22Rv1 (cell line): ENCODE measurements around the gene DEAF1.

Experiments
- ZFX ChIP-seq: fragments of 450-650 bp; IDR thresholded peaks from 2 replicates; pipeline ENCODE4 v1.6.1; 2017; ENCODE audit warnings: antibody characterized with exemption, borderline replicate concordance
- TF ChIP-seq, protein P1 (sequence below): fragments of 450-650 bp; IDR thresholded peaks from 2 replicates; pipeline ENCODE4 v1.5.1; 2017; ENCODE audit warnings: mild to moderate bottlenecking

DNA sequence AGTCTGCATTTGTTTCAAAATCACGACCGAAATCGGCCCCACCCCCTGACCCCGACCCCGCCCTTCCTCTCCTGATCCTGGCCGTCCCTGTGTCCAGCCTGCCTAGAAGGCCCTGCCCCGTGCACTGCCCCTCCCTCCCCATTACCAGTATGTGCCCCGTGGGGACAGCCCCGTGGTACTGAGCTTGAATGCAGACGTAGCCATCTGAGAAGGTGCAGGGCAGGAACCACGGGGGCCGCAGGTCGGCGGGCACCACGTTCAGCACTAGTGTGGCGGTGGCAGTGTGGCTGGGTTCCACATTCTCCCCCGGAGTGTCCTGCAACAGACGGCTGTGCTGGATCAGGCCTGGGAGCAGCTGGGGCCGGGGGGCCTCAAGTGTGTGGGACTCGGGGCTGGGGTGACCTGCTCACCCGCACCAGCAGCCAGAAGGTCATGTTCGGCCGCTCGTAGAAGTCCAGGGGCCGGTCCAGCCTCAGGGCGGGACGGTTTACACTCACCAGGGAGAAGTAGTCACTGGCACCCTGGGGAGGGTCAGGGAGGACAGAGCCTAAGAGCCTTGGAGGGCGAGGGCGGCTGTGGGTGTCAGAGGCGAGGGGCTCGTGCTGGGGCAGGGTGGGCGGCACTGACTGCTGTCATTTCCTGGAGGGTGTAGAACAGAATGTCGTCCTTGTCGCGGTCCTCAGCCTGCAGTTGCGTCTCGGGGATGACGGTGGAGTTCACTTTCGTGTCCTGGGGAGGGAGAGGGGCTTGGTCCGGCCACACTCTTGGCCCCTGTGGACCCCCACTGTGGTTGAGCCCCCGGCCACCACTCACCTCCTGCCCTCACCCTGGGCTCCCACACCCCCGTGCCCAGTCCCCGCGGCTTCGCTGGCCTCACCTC is 73.8 kb downstream of the DEAF1 start:
- TF ChIP-seq, protein P1, sequence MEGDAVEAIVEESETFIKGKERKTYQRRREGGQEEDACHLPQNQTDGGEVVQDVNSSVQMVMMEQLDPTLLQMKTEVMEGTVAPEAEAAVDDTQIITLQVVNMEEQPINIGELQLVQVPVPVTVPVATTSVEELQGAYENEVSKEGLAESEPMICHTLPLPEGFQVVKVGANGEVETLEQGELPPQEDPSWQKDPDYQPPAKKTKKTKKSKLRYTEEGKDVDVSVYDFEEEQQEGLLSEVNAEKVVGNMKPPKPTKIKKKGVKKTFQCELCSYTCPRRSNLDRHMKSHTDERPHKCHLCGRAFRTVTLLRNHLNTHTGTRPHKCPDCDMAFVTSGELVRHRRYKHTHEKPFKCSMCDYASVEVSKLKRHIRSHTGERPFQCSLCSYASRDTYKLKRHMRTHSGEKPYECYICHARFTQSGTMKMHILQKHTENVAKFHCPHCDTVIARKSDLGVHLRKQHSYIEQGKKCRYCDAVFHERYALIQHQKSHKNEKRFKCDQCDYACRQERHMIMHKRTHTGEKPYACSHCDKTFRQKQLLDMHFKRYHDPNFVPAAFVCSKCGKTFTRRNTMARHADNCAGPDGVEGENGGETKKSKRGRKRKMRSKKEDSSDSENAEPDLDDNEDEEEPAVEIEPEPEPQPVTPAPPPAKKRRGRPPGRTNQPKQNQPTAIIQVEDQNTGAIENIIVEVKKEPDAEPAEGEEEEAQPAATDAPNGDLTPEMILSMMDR = no peak
- no peak for TF ChIP-seq ZFX
